ENCODE results near the gene ANKRD30B.
"Not testable (repeated sequence)": the region's sequence is repeated elsewhere in the genome, so short reads cannot be mapped to it uniquely, and the experiment has no call there.

The ANKRD30B gene

GRCh38 chr18:14841607-14842006 lies 93.6 kb downstream of the ANKRD30B start:
- not testable (repeated sequence) for DNase-seq (ENCODE audit: extremely low read depth in 1 of 2, low read depth in 1 of 2)

GRCh38 chr18:14851533-14851932 lies 103.6 kb downstream of the ANKRD30B start:
- DNase-seq (ENCODE audit: extremely low read depth in 1 of 2, low read depth in 1 of 2): not testable (repeated sequence)

- not testable (repeated sequence) for DNase-seq (ENCODE audit: extremely low read depth in 1 of 2, low read depth in 1 of 2)
These were observed 107.7 kb downstream of the ANKRD30B start for GRCh38 chr18:14855634-14856033.

GRCh38 chr18:14856256-14856655 lies 108.3 kb downstream of the ANKRD30B start:
- not testable (repeated sequence) for DNase-seq (ENCODE audit: extremely low read depth in 1 of 2, low read depth in 1 of 2)

- not testable (repeated sequence) for DNase-seq (ENCODE audit: extremely low read depth in 1 of 2, low read depth in 1 of 2)
These were observed 110.5 kb downstream of the ANKRD30B start for GRCh38 chr18:14858514-14858913.

GRCh38 chr18:14859995-14860394 lies 112.0 kb downstream of the ANKRD30B start:
- DNase-seq (ENCODE audit: extremely low read depth in 1 of 2, low read depth in 1 of 2): not testable (repeated sequence)

- not testable (repeated sequence) for DNase-seq (ENCODE audit: extremely low read depth in 1 of 2, low read depth in 1 of 2)
These were observed 118.5 kb downstream of the ANKRD30B start for GRCh38 chr18:14866426-14866825.

GRCh38 chr18:14867988-14868387 lies 120.0 kb downstream of the ANKRD30B start:
- not testable (repeated sequence) for DNase-seq (ENCODE audit: extremely low read depth in 1 of 2, low read depth in 1 of 2)

- DNase-seq (ENCODE audit: extremely low read depth in 1 of 2, low read depth in 1 of 2): not testable (repeated sequence)
These were observed 120.9 kb downstream of the ANKRD30B start for GRCh38 chr18:14868825-14869224.

- not testable (repeated sequence) for DNase-seq (ENCODE audit: extremely low read depth in 1 of 2, low read depth in 1 of 2)
These were observed 130.9 kb downstream of the ANKRD30B start for GRCh38 chr18:14878826-14879225.

GRCh38 chr18:14900435-14900834 lies 152.5 kb downstream of the ANKRD30B start:
- no peak for DNase-seq (ENCODE audit: extremely low read depth in 1 of 2, low read depth in 1 of 2)
